DOHH2 (cell line): ENCODE results near the gene BTG4.

ENCODE experiments used
- CTCF ChIP-seq: fragments of 200-600 bp; sonication (generic); IDR thresholded peaks from one replicate; pipeline ENCODE4 v1.5.1; 2014; ENCODE audit warnings: antibody characterized with exemption, mild to moderate bottlenecking, low read depth, low read length; ENCODE audit not compliant: poor library complexity, severe bottlenecking
- EZH2phosphoT487 ChIP-seq: fragments of 200-600 bp; sonication (generic); IDR thresholded peaks from 2 replicates; pipeline ENCODE4 v1.6.1; 2017; ENCODE audit warnings: borderline replicate concordance, mild to moderate bottlenecking, antibody characterized with exemption, low read length, moderate library complexity, mixed read lengths

GRCh38 chr11:111532365-111532709 is 20.2 kb upstream of the BTG4 start:
- TF ChIP-seq CTCF (no peak), EZH2phosphoT487 (no peak)
